Psoas muscle (tissue), 8 donors: ENCODE results near the gene LRG1. TPM values are rescaled to one million over a fixed set of nuclear protein-coding genes. Genes with fewer than 3 reads are reported as not detected.

Experiments used
- ATAC-seq, 4 donors: fragments of 200-7000 bp; cut with Tn5 transposase; one replicate each; pipeline ENCODE4 v1.9.1; 2020; ENCODE audit warnings: moderate library complexity in 3 of 4, mild to moderate bottlenecking in 2 of 4
- DNase-seq, 2 donors: peaks; one replicate each; pipeline ENCODE4 v3.0.0-alpha.2; 2020
- H3K27ac ChIP-seq: fragments of 200-600 bp; one replicate; pipeline ENCODE4 v1.8.0; 2022
- H3K27me3 ChIP-seq, 3 donors: fragments of 200-600 bp in 1 of 3; one replicate each; pipeline versions ENCODE4 v1.6.1 to v1.8.0; 2013 to 2022; ENCODE audit warnings: low read length in 2 of 3, mild to moderate bottlenecking in 2 of 3, moderate library complexity in 1 of 3; ENCODE audit not compliant: insufficient read depth in 3 of 3
- H3K36me3 ChIP-seq, 2 donors: fragments of 200-600 bp in 1 of 2; one replicate each; pipeline versions ENCODE4 v1.6.1 to v1.8.0; 2013 to 2022; ENCODE audit warnings: low read depth in 1 of 2, mild to moderate bottlenecking in 1 of 2, moderate library complexity in 1 of 2; ENCODE audit not compliant: insufficient read depth in 1 of 2
- H3K4me1 ChIP-seq: fragments of 200-600 bp; one replicate; pipeline ENCODE4 v1.8.0; 2022
- H3K4me3 ChIP-seq: fragments of 200-600 bp; one replicate; pipeline ENCODE4 v1.8.0; 2022; ENCODE audit warnings: mild to moderate bottlenecking
- H3K9me3 ChIP-seq: fragments of 200-600 bp; one replicate; pipeline ENCODE4 v1.8.0; 2022
- CTCF ChIP-seq: fragments of 200-600 bp; IDR thresholded peaks from one replicate; pipeline ENCODE4 v1.8.0; 2022; ENCODE audit warnings: antibody characterized with exemption
- WGBS, 3 donors: extraction: QIAGEN DNeasy Blood & Tissue Kit; methylation state at CpG; one replicate each; pipeline versions ENCODE4 v1.1.6 to v1.1.7; 2013; 5-methylcytosine and 5-hydroxymethylcytosine counted together
- intact Hi-C, 2 donors: fragments of 100-400 bp; cut with DNase I; formaldehyde crosslinking; loops; one replicate each; pipeline versions ENCODE4 v1.11.0 to v1.14.2; 2022
- polyA plus RNA-seq, 3 donors: library from polyadenylated mRNA; stranded (reverse); fragments of 200-250 nt; gene quantifications; one replicate each; pipeline ENCODE4 v1.2.3, GENCODE V29; 2013
- total RNA-seq, 4 donors: library from RNA; stranded (reverse); fragmentation: NEBNext Ultra II Directional in 2 of 4; extraction: Animal tissue kit (Norgen Biotek cat#: 25700) in 2 of 4; gene quantifications; one replicate each; pipeline versions ENCODE4 v1.2.1 to v1.2.4, GENCODE V29; 2021 to 2023
- donor health status: healthy with polysubstance abuse.
- donor health status: DM: no; HTN: no; CAD: no; lungs with moderate emphysema.
- donor health status: Bipolar disorder and iron deficiency.
- donor health status: healthy.
- donor health status: DM: yes; HTN: yes; CAD: no.
- donor health status: DM: no; HTN: no; CAD: no.
- donor health status: DM: no; HTN: no; CAD: no.
- donor health status: DM: yes; HTN: yes; CAD: no.

LRG1 gene
- total and polyA plus RNA-seq, 7 donors, result 0.09 to 1.8 (median 0.42) TPM; not detected in 1

GRCh38 chr19:4559569-4559968 is 19.7 kb upstream of the LRG1 start, which contains the start of gene SEMA6B:
Gene SEMA6B, minus strand, starts transcription at chr19:4559684. Its CDS starts 1,227 bp downstream, at chr19:4558457.
- Histone ChIP-seq H3K4me1 (peaks cover 8% of the 10 kb centered on the region), H3K36me3 (no peaks in the 10 kb centered on the region), H3K27ac (peak within 1 kb of the TSS; percentile 46), H3K27me3 (no peaks in the 10 kb centered on the region), H3K4me3 (peak within 1 kb of the TSS; percentile 62), H3K9me3 (no peaks in the 10 kb centered on the region)
- intact Hi-C loops, result loop anchor here in 1 of 2 donors (5.0 kb wide), 1 partner anchor 78 kb away; the partner anchor contains the start of gene TNFAIP8L1
- TF ChIP-seq CTCF, result no peak
- ATAC-seq (peak in 3 of 4 donors; percentile 28 to 35 (median 28)), DNase-seq (peak in 1 of 2 donors; percentile 54)
- WGBS, 3 donors, result 60 to 74% (median 71%) methylated on average over 10 to 13 of the region's 13 CpGs

- WGBS, 3 donors, result 32 to 34% (median 33%) methylated on average over 42 to 44 of the region's 44 CpGs
- intact Hi-C loops, result loop anchor here in 1 of 2 donors (5.0 kb wide), 1 partner anchor 79 kb away; the partner anchor contains the start of gene TNFAIP8L1
- Histone ChIP-seq H3K9me3 (no peaks in the 10 kb centered on the region), H3K36me3 (no peaks in the 10 kb centered on the region), H3K4me3 (peak overlapping the region; percentile 62), H3K27me3 (no peaks in the 10 kb centered on the region), H3K27ac (no peak overlapping the region), H3K4me1 (peaks cover 8% of the 10 kb centered on the region)
- peak; percentile 100 for TF ChIP-seq CTCF
- ATAC-seq (peak in 3 of 4 donors; percentile 46 to 55 (median 47)), DNase-seq (no peak)
Observed at GRCh38 chr19:4557971-4558941, 18.4 kb upstream of the LRG1 start.

GRCh38 chr19:4557144-4557970 is 17.5 kb upstream of the LRG1 start:
- WGBS, 3 donors, result 84 to 86% (median 85%) methylated on average over 33 of the region's 33 CpGs
- intact Hi-C loops, result loop anchor here in 1 of 2 donors (5.0 kb wide), 1 partner anchor 80 kb away; the partner anchor contains the start of gene TNFAIP8L1
- peak in 2 of 4 donors; percentile 6 to 16 for ATAC-seq

More at GRCh38 chr19:4557144-4557970, 17.5 kb upstream of the LRG1 start:
- no peaks in the 10 kb centered on the region for H3K36me3 ChIP-seq
- no peaks in the 10 kb centered on the region for H3K9me3 ChIP-seq
- no peak for TF ChIP-seq CTCF
- peaks cover 8% of the 10 kb centered on the region for H3K4me1 ChIP-seq
- H3K27ac ChIP-seq, result no peak overlapping the region
- H3K27me3 ChIP-seq, result no peaks in the 10 kb centered on the region
- H3K4me3 ChIP-seq, result peak overlapping the region; percentile 62
- DNase-seq, result no peak
